ENCODE results near the gene EHD3. TPM values are rescaled to one million over a fixed set of nuclear protein-coding genes. Genes with fewer than 3 reads are reported as not detected.

Gene EHD3
- total and polyA plus RNA-seq, 2 of the 8 experiments (the other 6 are each of a cell fraction or from before 2014, with no cell fraction given): 9.3 to 12.0 TPM

DNA sequence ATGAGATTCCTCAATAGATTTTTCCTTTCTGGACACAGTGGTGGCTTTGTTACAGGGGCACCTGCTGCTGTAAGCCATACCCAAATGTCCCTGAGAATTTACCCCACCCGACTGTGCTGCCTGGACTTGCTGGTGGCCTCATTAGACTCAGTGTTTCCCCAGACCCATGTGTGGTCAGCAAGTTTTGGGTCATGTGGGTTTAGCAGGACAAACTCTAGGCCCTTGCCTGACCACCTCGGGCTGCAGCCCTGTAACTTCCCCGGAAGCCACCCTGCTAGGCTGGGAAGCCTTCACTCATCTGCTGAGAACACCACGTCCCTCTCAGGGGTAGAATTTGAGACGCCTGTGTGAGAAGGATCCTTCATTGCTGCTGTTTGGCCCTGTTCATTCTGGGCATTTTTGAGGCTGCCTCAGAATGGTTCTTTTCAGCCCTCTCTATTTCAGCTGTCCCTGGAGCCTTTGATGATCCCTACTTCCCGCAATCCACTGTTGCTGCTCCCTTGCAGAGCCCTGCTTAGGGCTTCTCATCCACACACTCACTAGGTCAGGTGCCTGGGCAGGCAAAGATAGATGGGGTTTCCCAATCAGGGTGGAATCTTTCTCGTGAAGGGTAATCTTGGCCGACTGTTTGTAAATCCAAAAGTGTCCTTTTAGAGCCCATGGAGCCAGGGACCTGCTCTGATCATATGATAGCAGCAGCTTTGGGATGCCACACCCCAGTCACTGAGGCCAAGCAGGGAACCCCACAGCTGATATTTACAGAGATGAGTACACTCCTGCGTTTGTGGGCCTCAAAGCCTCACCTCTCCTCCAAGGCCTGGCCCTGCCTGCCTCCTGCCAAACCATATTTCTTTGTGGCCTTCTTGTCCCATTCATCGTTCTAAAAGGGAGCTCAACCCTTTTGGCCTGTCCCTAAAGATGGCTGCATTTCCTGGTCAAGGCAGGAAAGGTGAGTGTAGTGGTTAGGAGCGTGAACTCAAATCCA, 6.7 kb downstream of the EHD3 start:
- H3K27ac ChIP-seq (ENCODE audit: low read depth, low read length): no peak overlapping the region
- no peak overlapping the region for H4K5ac ChIP-seq (ENCODE audit: insufficient read length, low read depth, low read length)
- H3K79me1 ChIP-seq (ENCODE audit: low read depth, low read length): no peaks in the 10 kb centered on the region; the same call in 1 of the 2 replicates
- H3K4ac ChIP-seq (replicated peaks; ENCODE audit: insufficient read length, low read depth, low read length): no peak overlapping the region
- no peaks in the 10 kb centered on the region for H3K23me2 ChIP-seq (ENCODE audit: low read depth, low read length)
- H2BK5ac ChIP-seq (ENCODE audit: low read depth, low read length): no peak overlapping the region
- ChIA-PET POLR2A (ENCODE audit: partially characterized antibody) (no interaction called here), CTCF (ENCODE audit: partially characterized antibody) (interaction anchor here (1.1 to 1.6 kb wide), 3 partner anchors 13 to 132 kb away, joined by 3 to 4 read pairs (median 3); no protein-coding TSS in a partner anchor)
- no peaks in the 10 kb centered on the region; a peak in 2 of 7 replicates for H3K4me1 ChIP-seq (replicated peaks in 1 of 4; ENCODE audit: control insufficient read depth in 3 of 4, insufficient read depth in 4 of 4, low read length in 3 of 4)
- H2AFZ ChIP-seq (ENCODE audit: low read length): no peak overlapping the region
- 89% methylated on average over 11 of the region's 11 CpGs; no CpG with 5 or more reads in 1 of the 2 experiments for WGBS, 2 experiments (ENCODE audit: extremely low coverage in 1 of 2, insufficient coverage in 1 of 2, insufficient read length in 1 of 2, insufficient replicate concordance in 2 of 2, low coverage in 1 of 2, low lambda C conversion rate in 2 of 2, missing lambda C conversion rate in 1 of 2)
- no peak overlapping the region for H3K14ac ChIP-seq (ENCODE audit: insufficient read length)
- no peak for FAIRE-seq
- H3K9ac ChIP-seq (replicated peaks in 1 of 4; ENCODE audit: extremely low read depth in 1 of 4, low read depth in 3 of 4, low read length in 3 of 4): no peak overlapping the region
- no peak overlapping the region for H2BK20ac ChIP-seq (ENCODE audit: low read length)
- H2BK15ac ChIP-seq (ENCODE audit: low read length): no peak overlapping the region
- no peak overlapping the region for H3K18ac ChIP-seq (ENCODE audit: extremely low read depth, low read length)
- peaks cover 0 to 1% of the 10 kb centered on the region in 2 experiments for H4K20me1 ChIP-seq (replicated peaks in 1 of 2; ENCODE audit: control insufficient read depth in 1 of 2, insufficient read depth in 2 of 2, low read length in 2 of 2)
- H3K79me2 ChIP-seq (ENCODE audit: control insufficient read depth in 1 of 2, insufficient read depth in 2 of 2, low read length in 2 of 2): no peaks in the 10 kb centered on the region
- H2BK120ac ChIP-seq (replicated peaks; ENCODE audit: low read depth, low read length): no peak overlapping the region
- no peak overlapping the region for H2BK12ac ChIP-seq (ENCODE audit: low read depth, low read length)
- no peaks in the 10 kb centered on the region for H3K27me3 ChIP-seq (replicated peaks in 1 of 4; ENCODE audit: control insufficient read depth in 3 of 4, extremely low read depth in 1 of 4, insufficient read depth in 3 of 4, low read length in 3 of 4)
- H4K8ac ChIP-seq (ENCODE audit: extremely low read depth, insufficient read depth, low read length): no peak overlapping the region
- H3K9me3 ChIP-seq (ENCODE audit: insufficient read depth in 2 of 2, low read depth in 1 of 2, low read length in 1 of 2): no peaks in the 10 kb centered on the region
- no peak overlapping the region for H3K56ac ChIP-seq (replicated peaks; ENCODE audit: insufficient read length, low read depth, low read length)
- H3K4me2 ChIP-seq (ENCODE audit: insufficient read depth in 1 of 2, low read depth in 2 of 2, low read length in 2 of 2): no peak overlapping the region
- no peaks in the 10 kb centered on the region for H3K36me3 ChIP-seq (ENCODE audit: control insufficient read depth in 2 of 4, insufficient read depth in 4 of 4, low read length in 3 of 4)
- DNase-seq (ENCODE audit: low read depth in 1 of 2, low spot score in 2 of 2): no peak
- H3K4me3 ChIP-seq (ENCODE audit: extremely low read depth in 1 of 4, insufficient read depth in 2 of 4, low read depth in 3 of 4, low read length in 4 of 4): no peak overlapping the region
- no peak overlapping the region for H3K23ac ChIP-seq (ENCODE audit: insufficient read length)
- no peak overlapping the region for H2AK5ac ChIP-seq (ENCODE audit: low read depth, low read length)
- no peak overlapping the region for H4K91ac ChIP-seq (replicated peaks; ENCODE audit: insufficient read length, low read length)
- TF ChIP-seq POU5F1 (IDR thresholded peaks at IDR 0.05; ENCODE audit: low read depth, low read length) (no peak), SIX5 (IDR thresholded peaks at IDR 0.05; ENCODE audit: low read depth, low read length) (no peak), RXRA (IDR thresholded peaks at IDR 0.05; ENCODE audit: insufficient read depth, low read depth, low read length) (no peak), KDM4A (IDR thresholded peaks at IDR 0.05; ENCODE audit: low read depth, low read length, severe bottlenecking) (no peak), BCL11A (IDR thresholded peaks at IDR 0.05; ENCODE audit: low read depth in 2 of 2, low read length in 2 of 2) (no peak), BRCA1 (IDR thresholded peaks at IDR 0.05; ENCODE audit: low read depth, low read length) (no peak), EP300 (IDR thresholded peaks at IDR 0.05; ENCODE audit: borderline replicate concordance in 1 of 2, low read depth in 2 of 2, low read length in 2 of 2) (no peak), JUND (IDR thresholded peaks at IDR 0.05; ENCODE audit: low read length) (no peak)
- TF ChIP-seq, protein P1, sequence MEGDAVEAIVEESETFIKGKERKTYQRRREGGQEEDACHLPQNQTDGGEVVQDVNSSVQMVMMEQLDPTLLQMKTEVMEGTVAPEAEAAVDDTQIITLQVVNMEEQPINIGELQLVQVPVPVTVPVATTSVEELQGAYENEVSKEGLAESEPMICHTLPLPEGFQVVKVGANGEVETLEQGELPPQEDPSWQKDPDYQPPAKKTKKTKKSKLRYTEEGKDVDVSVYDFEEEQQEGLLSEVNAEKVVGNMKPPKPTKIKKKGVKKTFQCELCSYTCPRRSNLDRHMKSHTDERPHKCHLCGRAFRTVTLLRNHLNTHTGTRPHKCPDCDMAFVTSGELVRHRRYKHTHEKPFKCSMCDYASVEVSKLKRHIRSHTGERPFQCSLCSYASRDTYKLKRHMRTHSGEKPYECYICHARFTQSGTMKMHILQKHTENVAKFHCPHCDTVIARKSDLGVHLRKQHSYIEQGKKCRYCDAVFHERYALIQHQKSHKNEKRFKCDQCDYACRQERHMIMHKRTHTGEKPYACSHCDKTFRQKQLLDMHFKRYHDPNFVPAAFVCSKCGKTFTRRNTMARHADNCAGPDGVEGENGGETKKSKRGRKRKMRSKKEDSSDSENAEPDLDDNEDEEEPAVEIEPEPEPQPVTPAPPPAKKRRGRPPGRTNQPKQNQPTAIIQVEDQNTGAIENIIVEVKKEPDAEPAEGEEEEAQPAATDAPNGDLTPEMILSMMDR (IDR thresholded peaks at IDR 0.05; ENCODE audit: control extremely low read depth in 1 of 3, insufficient read depth in 1 of 3, low read depth in 1 of 3, low read length in 3 of 3): no peak

Data from H1 (cell line).